ENCODE measurements around the gene LILRA6. TPM values are rescaled to one million over a fixed set of nuclear protein-coding genes. Genes with fewer than 3 reads are reported as not detected.
A peak's percentile ranks its signal among the peaks of the same experiment; 100 is the strongest.
"Not testable (repeated sequence)": the region's sequence is repeated elsewhere in the genome, so short reads cannot be mapped to it uniquely, and the experiment has no call there.

The LILRA6 gene
- total RNA-seq, 1 donor from 2014 or later: 26.5 TPM

- peak; percentile 89 for DNase-seq (ENCODE audit: low spot score)
Measured at GRCh38 chr19:54266133-54266532, 23.5 kb upstream of the LILRA6 start.

- DNase-seq (ENCODE audit: low spot score): no peak
Measured at GRCh38 chr19:54262470-54262869, 19.9 kb upstream of the LILRA6 start.

GRCh38 chr19:54262066-54262465 is 19.5 kb upstream of the LILRA6 start:
- peak; percentile 64 for DNase-seq (ENCODE audit: low spot score)

- DNase-seq (ENCODE audit: low spot score): peak; percentile 79
Measured at GRCh38 chr19:54257116-54257480, 14.5 kb upstream of the LILRA6 start, which contains the start of gene LILRB5. Gene LILRB5 (minus strand): TSS chr19:54257273. CDS start chr19:54257193, 80 bp downstream.

GRCh38 chr19:54256250-54257115 is 13.9 kb upstream of the LILRA6 start:
- DNase-seq (ENCODE audit: low spot score): peak; percentile 39

GRCh38 chr19:54255105-54255775 is 12.7 kb upstream of the LILRA6 start:
- DNase-seq (ENCODE audit: low spot score): peak; percentile 69

GRCh38 chr19:54254195-54254906 is 11.8 kb upstream of the LILRA6 start:
- peak; percentile 73 for DNase-seq (ENCODE audit: low spot score)

GRCh38 chr19:54253331-54254194 is 11.0 kb upstream of the LILRA6 start:
- peak; percentile 80 for DNase-seq (ENCODE audit: low spot score)

- DNase-seq (ENCODE audit: low spot score): peak; percentile 28
Measured at GRCh38 chr19:54252845-54253244, 10.3 kb upstream of the LILRA6 start.

- peak; percentile 79 for DNase-seq (ENCODE audit: low spot score)
Measured at GRCh38 chr19:54252243-54252642, 9.7 kb upstream of the LILRA6 start.

- peak; percentile 84 for DNase-seq (ENCODE audit: low spot score)
Measured at GRCh38 chr19:54248016-54248601, 5.5 kb upstream of the LILRA6 start.

GRCh38 chr19:54247106-54247930 is 4.7 kb upstream of the LILRA6 start:
- DNase-seq (ENCODE audit: low spot score): peak; percentile 79

GRCh38 chr19:54245936-54246335 is 3.3 kb upstream of the LILRA6 start:
- no peak for DNase-seq (ENCODE audit: low spot score)

- not testable (repeated sequence) for DNase-seq (ENCODE audit: low spot score)
Measured at GRCh38 chr19:54243809-54244208, 1.2 kb upstream of the LILRA6 start.

- not testable (repeated sequence) for DNase-seq (ENCODE audit: low spot score)
Measured at GRCh38 chr19:54242234-54242633, 356 bp downstream of the LILRA6 start.

- peak; percentile 92 for DNase-seq (ENCODE audit: low spot score)
Measured at GRCh38 chr19:54240372-54241336, 1.9 kb downstream of the LILRA6 start.

- DNase-seq (ENCODE audit: low spot score): peak; percentile 89
Measured at GRCh38 chr19:54239491-54240371, 2.9 kb downstream of the LILRA6 start.

Measured in mesenteric fat pad (tissue), 1 donor.